PC-9 (cell line): ENCODE measurements around the gene RNU6-1. TPM values are rescaled to one million over a fixed set of nuclear protein-coding genes. Genes with fewer than 3 reads are reported as not detected.

Experiments
- BruUV-seq: library from RNA; stranded (reverse); fragments of 400-500 nt; replicated peaks from 2 replicates; lab custom pipeline; 2021; lab: Mats Ljungman, UMichigan
- CTCF ChIA-PET: fragments of 300-600 bp; sonication (Branson Sonifier 250); formaldehyde crosslinking; loops from one replicate; lab custom pipeline; 2022; ENCODE audit warnings: antibody characterized with exemption; lab: Charles Lee
- POLR2A ChIA-PET: fragments of 300-600 bp; sonication (Branson Sonifier 250); formaldehyde crosslinking; loops from one replicate; lab custom pipeline; 2022; ENCODE audit warnings: antibody characterized with exemption; ENCODE audit not compliant: unreplicated experiment; lab: Charles Lee
- DNase-seq, 2 experiments: peaks; one replicate each; pipeline versions ENCODE4 v3.0.0 to v3.0.0-alpha.2; 2015 to 2022; ENCODE audit warnings: mixed read lengths in 1 of 2
- H2AFZ ChIP-seq: fragments of 200-600 bp; sonication (generic); 2 replicates; pipeline ENCODE4 v1.8.1; 2017; ENCODE audit warnings: antibody characterized with exemption
- H3F3A ChIP-seq: fragments of 200-600 bp; sonication (generic); 2 replicates; pipeline ENCODE4 v1.8.1; 2017; ENCODE audit warnings: antibody characterized with exemption, mild to moderate bottlenecking, low read depth; ENCODE audit not compliant: insufficient read depth
- H3K27ac ChIP-seq: fragments of 200-600 bp; sonication (generic); 2 replicates; pipeline ENCODE4 v1.6.1; 2016; ENCODE audit warnings: mixed run types
- H3K27me3 ChIP-seq: fragments of 200-600 bp; sonication (generic); 2 replicates; pipeline ENCODE4 v1.6.1; 2016; ENCODE audit warnings: low read depth, mixed run types; ENCODE audit not compliant: insufficient read depth
- H3K36me3 ChIP-seq: fragments of 200-600 bp; sonication (generic); 2 replicates; pipeline ENCODE4 v1.6.1; 2016; ENCODE audit warnings: low read depth, mixed run types
- H3K4me1 ChIP-seq: fragments of 200-600 bp; sonication (generic); replicated peaks from 2 replicates; pipeline ENCODE4 v1.6.1; 2016; ENCODE audit warnings: mixed run types; ENCODE audit not compliant: insufficient read depth
- H3K4me2 ChIP-seq: fragments of 200-600 bp; sonication (generic); 2 replicates; pipeline ENCODE4 v1.6.1; 2017; ENCODE audit warnings: mixed run types
- H3K4me3 ChIP-seq: fragments of 200-600 bp; sonication (generic); 2 replicates; pipeline ENCODE4 v1.6.1; 2016; ENCODE audit warnings: mixed run types
- H3K79me2 ChIP-seq: fragments of 200-600 bp; sonication (generic); 2 replicates; pipeline ENCODE4 v1.6.1; 2017; ENCODE audit warnings: low read depth, mixed run types
- H3K9me2 ChIP-seq: fragments of 200-600 bp; sonication (generic); 2 replicates; pipeline ENCODE4 v1.8.1; 2017; ENCODE audit warnings: mild to moderate bottlenecking; ENCODE audit not compliant: insufficient read depth
- H3K9me3 ChIP-seq: fragments of 200-600 bp; sonication (generic); 2 replicates; pipeline ENCODE4 v1.8.1; 2016; ENCODE audit warnings: low read depth; ENCODE audit not compliant: insufficient read depth
- H4K20me1 ChIP-seq: fragments of 200-600 bp; sonication (generic); 2 replicates; pipeline ENCODE4 v1.8.1; 2017; ENCODE audit not compliant: insufficient read depth
- EZH2 ChIP-seq: fragments of 200-600 bp; sonication (generic); IDR thresholded peaks from 2 replicates; pipeline ENCODE4 v1.8.0; 2017; ENCODE audit warnings: antibody characterized with exemption, low read depth
- intact Hi-C: fragments of 100-400 bp; cut with micrococcal nuclease; formaldehyde crosslinking; loops from one replicate; pipeline ENCODE4 v1.10.0; 2022; ENCODE audit not compliant: unreplicated experiment
- total RNA-seq: library from RNA; stranded (reverse); gene quantifications from 2 replicates; pipeline ENCODE4 v1.2.3, GENCODE V29; 2021
- TF ChIP-seq, protein P1 (sequence below): fragments of 200-600 bp; sonication (generic); conservative IDR thresholded peaks from 2 replicates; pipeline ENCODE4 v1.6.1; 2017; ENCODE audit warnings: mixed run types, antibody characterized with exemption, mild to moderate bottlenecking, moderate library complexity

Gene RNU6-1
- total RNA-seq, 1 experiment from 2014 or later: not detected

DNA sequence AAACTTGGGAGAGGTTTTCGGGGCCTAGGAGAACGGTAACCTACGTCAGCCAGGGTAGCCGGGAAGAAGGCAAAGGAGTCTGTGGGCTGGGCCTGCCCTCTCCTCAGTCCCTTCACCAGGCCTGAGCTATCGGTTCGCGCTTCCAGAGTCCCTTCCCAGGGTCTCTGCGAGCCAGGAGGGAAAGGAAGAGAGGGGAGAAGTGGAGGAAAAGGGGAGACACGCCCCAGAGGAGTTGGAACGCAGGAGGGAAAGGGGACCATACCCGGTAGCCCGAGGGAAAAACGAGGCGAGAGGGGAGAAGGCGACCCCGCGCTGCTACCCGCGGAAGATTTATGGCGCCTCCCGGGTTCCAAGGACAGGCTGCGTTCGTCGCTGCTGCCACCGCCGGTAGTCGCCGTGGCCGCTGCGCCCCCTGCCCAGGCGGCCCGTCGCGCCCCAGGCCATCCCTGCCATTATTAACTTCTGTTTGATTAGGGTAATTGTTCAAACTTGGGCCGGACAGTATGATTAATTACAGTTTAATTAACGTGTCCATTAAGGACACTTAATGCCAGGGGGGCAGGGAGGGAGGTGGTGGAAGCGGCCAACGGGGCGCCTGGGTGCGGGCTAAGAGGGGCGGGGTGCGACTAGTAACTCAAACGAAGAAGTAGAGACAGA lies 17.9 kb downstream of the RNU6-1 start:
- TF ChIP-seq, protein P1, sequence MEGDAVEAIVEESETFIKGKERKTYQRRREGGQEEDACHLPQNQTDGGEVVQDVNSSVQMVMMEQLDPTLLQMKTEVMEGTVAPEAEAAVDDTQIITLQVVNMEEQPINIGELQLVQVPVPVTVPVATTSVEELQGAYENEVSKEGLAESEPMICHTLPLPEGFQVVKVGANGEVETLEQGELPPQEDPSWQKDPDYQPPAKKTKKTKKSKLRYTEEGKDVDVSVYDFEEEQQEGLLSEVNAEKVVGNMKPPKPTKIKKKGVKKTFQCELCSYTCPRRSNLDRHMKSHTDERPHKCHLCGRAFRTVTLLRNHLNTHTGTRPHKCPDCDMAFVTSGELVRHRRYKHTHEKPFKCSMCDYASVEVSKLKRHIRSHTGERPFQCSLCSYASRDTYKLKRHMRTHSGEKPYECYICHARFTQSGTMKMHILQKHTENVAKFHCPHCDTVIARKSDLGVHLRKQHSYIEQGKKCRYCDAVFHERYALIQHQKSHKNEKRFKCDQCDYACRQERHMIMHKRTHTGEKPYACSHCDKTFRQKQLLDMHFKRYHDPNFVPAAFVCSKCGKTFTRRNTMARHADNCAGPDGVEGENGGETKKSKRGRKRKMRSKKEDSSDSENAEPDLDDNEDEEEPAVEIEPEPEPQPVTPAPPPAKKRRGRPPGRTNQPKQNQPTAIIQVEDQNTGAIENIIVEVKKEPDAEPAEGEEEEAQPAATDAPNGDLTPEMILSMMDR: no peak
- no peak for TF ChIP-seq EZH2
- no peak overlapping the region for H3K4me3 ChIP-seq
- H3K4me1 ChIP-seq: no peaks in the 10 kb centered on the region
- no peaks in the 10 kb centered on the region for H3K36me3 ChIP-seq
- no TSS peak for BruUV-seq
- H3F3A ChIP-seq: no peaks in the 10 kb centered on the region
- no peak overlapping the region for H3K4me2 ChIP-seq
- no peaks in the 10 kb centered on the region for H4K20me1 ChIP-seq
- ChIA-PET POLR2A (no interaction called here), CTCF (no interaction called here)
- no peaks in the 10 kb centered on the region for H3K9me2 ChIP-seq
- H3K9me3 ChIP-seq: no peaks in the 10 kb centered on the region
- DNase-seq: no peak
- intact Hi-C loops: no loop called here
- no peak overlapping the region for H2AFZ ChIP-seq
- no peaks in the 10 kb centered on the region for H3K79me2 ChIP-seq
- H3K27me3 ChIP-seq: no peaks in the 10 kb centered on the region
- no peak overlapping the region for H3K27ac ChIP-seq

DNA sequence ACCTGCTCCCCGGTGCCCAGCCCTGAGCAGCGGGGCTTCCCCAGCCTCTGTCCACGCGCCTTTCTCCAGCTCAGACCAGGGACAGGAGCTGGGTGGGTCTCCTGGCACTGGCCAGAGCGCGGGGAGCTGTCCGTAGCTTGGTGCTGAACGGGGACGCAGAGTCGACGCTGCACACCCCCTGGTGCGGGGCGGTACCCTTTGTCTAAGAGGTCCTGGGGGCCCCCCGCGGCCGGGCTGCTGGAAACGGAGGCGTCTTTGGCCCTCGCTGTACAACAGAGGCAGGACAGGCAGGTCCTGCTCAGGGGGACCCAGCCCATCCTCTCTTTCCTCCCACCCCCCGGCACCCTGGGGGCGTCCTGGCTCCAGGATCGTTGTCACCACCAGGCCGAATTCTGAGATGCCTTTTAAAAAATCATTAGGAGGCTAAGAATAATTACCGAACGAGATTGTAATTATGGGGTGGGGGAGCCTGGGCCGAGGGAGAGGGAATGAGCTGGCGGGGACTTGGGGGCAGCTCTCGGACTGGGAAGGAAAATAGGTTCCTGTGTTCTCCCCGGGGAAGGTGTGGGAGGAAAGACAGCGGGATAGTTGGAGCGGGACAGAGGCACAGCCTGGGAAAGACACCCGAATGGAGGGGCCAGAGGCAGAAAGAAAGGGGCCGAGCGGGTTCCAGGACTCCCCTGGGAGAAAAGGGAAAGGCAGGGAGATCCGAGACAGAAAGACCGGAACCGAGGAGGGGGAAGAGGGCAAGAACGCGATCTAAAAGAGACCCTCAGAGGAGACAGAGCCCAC lies 18.7 kb downstream of the RNU6-1 start:
- H3K4me3 ChIP-seq: no peak overlapping the region
- H3K4me2 ChIP-seq: no peak overlapping the region
- intact Hi-C loops: no loop called here
- H3K79me2 ChIP-seq: no peaks in the 10 kb centered on the region
- no peaks in the 10 kb centered on the region for H4K20me1 ChIP-seq
- no peaks in the 10 kb centered on the region for H3F3A ChIP-seq
- no peak overlapping the region for H2AFZ ChIP-seq
- CTCF ChIA-PET: no interaction called here
- BruUV-seq: no TSS peak
- POLR2A ChIA-PET: interaction anchor here (0.6 kb wide), 2 partner anchors 334 to 978 kb away, joined by 3 to 14 read pairs; no protein-coding TSS in a partner anchor
- no peak for TF ChIP-seq EZH2
- TF ChIP-seq, protein P1: no peak
- no peaks in the 10 kb centered on the region for H3K9me3 ChIP-seq
- H3K9me2 ChIP-seq: no peaks in the 10 kb centered on the region
- H3K27ac ChIP-seq: no peak overlapping the region
- H3K27me3 ChIP-seq: no peaks in the 10 kb centered on the region
- no peaks in the 10 kb centered on the region for H3K4me1 ChIP-seq
- DNase-seq: no peak
- no peaks in the 10 kb centered on the region for H3K36me3 ChIP-seq

DNA sequence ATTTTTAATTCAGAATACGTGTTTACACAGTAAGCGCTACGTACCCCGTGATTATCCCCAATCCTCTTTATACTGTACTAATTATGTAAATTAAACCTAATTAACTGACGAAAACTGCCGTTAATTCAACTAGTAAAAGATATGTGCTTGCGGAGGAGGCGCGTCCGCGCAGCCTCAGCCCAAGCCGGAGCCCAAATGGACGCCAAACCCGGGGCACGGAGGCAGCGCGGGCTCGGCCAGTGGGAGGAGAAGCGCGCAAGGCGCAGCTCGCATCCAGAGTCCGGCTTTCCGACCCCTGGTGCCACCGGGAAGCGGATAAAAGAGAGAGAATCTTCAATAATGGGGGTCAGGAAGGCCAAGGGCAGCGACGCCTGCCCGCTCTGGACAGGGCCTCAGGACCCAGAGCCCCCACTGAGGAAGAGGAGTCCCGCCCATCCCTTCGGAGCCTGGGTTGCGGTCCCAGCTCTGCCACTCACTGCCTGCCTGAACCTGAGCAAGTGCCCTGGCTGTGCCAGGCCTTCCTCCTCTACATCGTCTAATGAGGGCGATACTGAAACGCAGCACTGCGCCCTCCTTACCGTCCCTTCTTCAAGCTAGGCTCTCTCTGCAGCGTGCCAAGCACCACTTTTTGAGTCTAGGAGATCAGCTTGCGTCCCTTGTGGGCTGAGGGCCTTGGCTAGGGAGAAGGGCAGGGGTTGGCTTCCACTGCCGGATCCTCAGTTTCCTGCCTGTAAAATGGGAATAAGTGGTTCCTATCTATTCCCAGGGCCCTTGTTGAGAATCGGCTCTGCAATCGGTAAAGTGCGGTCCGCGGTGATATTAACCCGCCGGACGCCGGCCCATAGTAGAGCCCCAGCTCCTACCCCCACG lies 19.5 kb downstream of the RNU6-1 start:
- H3K27ac ChIP-seq: no peak overlapping the region
- H3K9me3 ChIP-seq: no peaks in the 10 kb centered on the region
- H3K27me3 ChIP-seq: no peaks in the 10 kb centered on the region
- intact Hi-C loops: no loop called here
- CTCF ChIA-PET: no interaction called here
- no peaks in the 10 kb centered on the region for H3K36me3 ChIP-seq
- no peaks in the 10 kb centered on the region for H4K20me1 ChIP-seq
- no peaks in the 10 kb centered on the region for H3K9me2 ChIP-seq
- H3K4me1 ChIP-seq: no peaks in the 10 kb centered on the region
- H3F3A ChIP-seq: no peaks in the 10 kb centered on the region
- H3K4me3 ChIP-seq: no peak overlapping the region
- no TSS peak for BruUV-seq
- no peak overlapping the region for H2AFZ ChIP-seq
- POLR2A ChIA-PET: interaction anchor here (0.6 kb wide), 1 partner anchor 335 kb away, joined by 14 read pairs; no protein-coding TSS in a partner anchor
- TF ChIP-seq, protein P1: no peak
- TF ChIP-seq EZH2: no peak
- no peaks in the 10 kb centered on the region for H3K79me2 ChIP-seq
- H3K4me2 ChIP-seq: no peak overlapping the region
- DNase-seq: no peak
